ENCODE results near the gene IQCE. TPM values are rescaled to one million over a fixed set of nuclear protein-coding genes. Genes with fewer than 3 reads are reported as not detected.

Gene IQCE
- total RNA-seq, 1 donor from 2014 or later = 32.0 TPM

- Histone ChIP-seq H3K4me1 (peaks cover 10% of the 10 kb centered on the region), H3K27ac (no peak overlapping the region), H3K36me3 (peaks cover 12% of the 10 kb centered on the region), H3K9me3 (no peaks in the 10 kb centered on the region), H3K27me3 (ENCODE audit: low read depth) (no peaks in the 10 kb centered on the region), H3K4me3 (no peak overlapping the region)
- intact Hi-C loops (cut with DNase I) = no loop called here
- peak; percentile 37 for DNase-seq
- peak in 1 of 2 donors; percentile 67 for ATAC-seq
- TF ChIP-seq, protein P1, sequence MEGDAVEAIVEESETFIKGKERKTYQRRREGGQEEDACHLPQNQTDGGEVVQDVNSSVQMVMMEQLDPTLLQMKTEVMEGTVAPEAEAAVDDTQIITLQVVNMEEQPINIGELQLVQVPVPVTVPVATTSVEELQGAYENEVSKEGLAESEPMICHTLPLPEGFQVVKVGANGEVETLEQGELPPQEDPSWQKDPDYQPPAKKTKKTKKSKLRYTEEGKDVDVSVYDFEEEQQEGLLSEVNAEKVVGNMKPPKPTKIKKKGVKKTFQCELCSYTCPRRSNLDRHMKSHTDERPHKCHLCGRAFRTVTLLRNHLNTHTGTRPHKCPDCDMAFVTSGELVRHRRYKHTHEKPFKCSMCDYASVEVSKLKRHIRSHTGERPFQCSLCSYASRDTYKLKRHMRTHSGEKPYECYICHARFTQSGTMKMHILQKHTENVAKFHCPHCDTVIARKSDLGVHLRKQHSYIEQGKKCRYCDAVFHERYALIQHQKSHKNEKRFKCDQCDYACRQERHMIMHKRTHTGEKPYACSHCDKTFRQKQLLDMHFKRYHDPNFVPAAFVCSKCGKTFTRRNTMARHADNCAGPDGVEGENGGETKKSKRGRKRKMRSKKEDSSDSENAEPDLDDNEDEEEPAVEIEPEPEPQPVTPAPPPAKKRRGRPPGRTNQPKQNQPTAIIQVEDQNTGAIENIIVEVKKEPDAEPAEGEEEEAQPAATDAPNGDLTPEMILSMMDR (IDR thresholded peaks at IDR 0.05) = no peak
Measured at GRCh38 chr7:2566890-2567678, 8.3 kb downstream of the IQCE start.

DNA sequence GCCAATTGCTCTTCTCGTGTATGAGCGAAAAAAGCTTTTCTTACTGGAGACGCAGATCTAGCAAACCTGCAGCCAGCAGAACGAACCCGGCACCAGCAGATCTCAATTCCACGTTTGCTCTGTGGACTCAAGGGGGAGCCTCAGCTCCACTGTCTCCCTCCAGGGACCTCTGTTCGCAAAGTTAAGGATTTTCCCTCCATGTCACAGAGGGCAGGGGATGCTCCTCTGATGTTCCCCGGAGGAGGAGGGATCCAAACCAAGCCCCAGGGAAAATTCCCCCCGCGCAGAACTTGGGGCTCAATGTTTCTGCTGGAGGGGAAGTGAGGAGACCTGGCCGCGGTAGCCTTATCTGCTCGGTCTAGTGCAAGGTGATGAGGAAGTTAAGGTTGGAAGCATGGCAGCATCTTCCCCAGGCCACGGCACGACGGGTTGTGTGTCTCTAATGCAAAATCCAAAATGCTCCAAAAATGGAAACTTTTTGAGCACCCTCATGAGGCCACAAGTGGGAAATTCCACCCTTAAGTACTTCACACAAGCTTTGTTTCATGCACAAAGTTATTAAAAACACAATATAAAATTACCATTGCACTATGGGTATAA lies 9.0 kb downstream of the IQCE start:
- Histone ChIP-seq H3K27me3 (ENCODE audit: low read depth) (no peaks in the 10 kb centered on the region), H3K4me3 (no peak overlapping the region), H3K4me1 (peaks cover 10% of the 10 kb centered on the region), H3K9me3 (no peaks in the 10 kb centered on the region), H3K36me3 (peaks cover 19% of the 10 kb centered on the region), H3K27ac (no peak overlapping the region)
- peak; percentile 51 for DNase-seq
- intact Hi-C loops (cut with DNase I) = no loop called here
- TF ChIP-seq, protein P1 (IDR thresholded peaks at IDR 0.05) = peak; percentile 48
- peak; percentile 56 to 58 for ATAC-seq

GRCh38 chr7:2568521-2569223 lies 9.9 kb downstream of the IQCE start:
- intact Hi-C loops (cut with DNase I) = no loop called here
- Histone ChIP-seq H3K4me3 (no peak overlapping the region), H3K36me3 (peaks cover 28% of the 10 kb centered on the region), H3K27me3 (ENCODE audit: low read depth) (no peaks in the 10 kb centered on the region), H3K4me1 (peaks cover 10% of the 10 kb centered on the region), H3K9me3 (no peaks in the 10 kb centered on the region), H3K27ac (no peak overlapping the region)
- no peak for ATAC-seq
- TF ChIP-seq, protein P1 (IDR thresholded peaks at IDR 0.05) = no peak
- peak; percentile 20 for DNase-seq

GRCh38 chr7:2569421-2569820 lies 10.6 kb downstream of the IQCE start:
- no peak overlapping the region for H3K27ac ChIP-seq
- ATAC-seq = no peak
- H3K27me3 ChIP-seq (ENCODE audit: low read depth) = no peaks in the 10 kb centered on the region
- intact Hi-C loops (cut with DNase I) = no loop called here
- no peaks in the 10 kb centered on the region for H3K9me3 ChIP-seq
- TF ChIP-seq, protein P1 (IDR thresholded peaks at IDR 0.05) = no peak
- H3K36me3 ChIP-seq = peaks cover 35% of the 10 kb centered on the region
- no peak for DNase-seq
- no peak overlapping the region for H3K4me3 ChIP-seq
- peaks cover 10% of the 10 kb centered on the region for H3K4me1 ChIP-seq

DNA sequence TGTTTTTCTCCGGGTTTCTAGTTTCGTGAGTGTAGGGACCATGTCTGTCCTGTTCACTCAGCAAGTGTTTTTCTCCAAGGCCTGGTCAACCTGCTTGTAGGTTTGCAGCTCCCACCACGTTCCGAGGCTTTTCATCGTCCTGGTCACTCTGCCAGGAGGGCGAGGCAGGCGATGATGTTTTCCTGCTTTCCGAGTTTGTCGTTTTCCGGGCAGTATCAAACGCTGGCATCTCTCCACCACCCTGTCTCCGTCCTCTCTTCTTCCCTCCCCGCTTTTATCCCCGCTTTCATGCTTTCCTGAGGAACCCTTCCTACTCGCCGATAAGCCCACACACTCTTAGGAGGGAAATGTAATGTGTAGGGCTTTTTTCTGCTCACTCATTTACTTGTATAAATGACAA lies 11.2 kb downstream of the IQCE start:
- H3K27me3 ChIP-seq (ENCODE audit: low read depth) = no peaks in the 10 kb centered on the region
- DNase-seq (peak; percentile 21), ATAC-seq (no peak)
- intact Hi-C loops (cut with DNase I) = no loop called here
- H3K27ac ChIP-seq = no peak overlapping the region
- TF ChIP-seq, protein P1 (IDR thresholded peaks at IDR 0.05) = no peak
- H3K4me3 ChIP-seq = no peak overlapping the region
- H3K4me1 ChIP-seq = peaks cover 10% of the 10 kb centered on the region
- H3K9me3 ChIP-seq = no peaks in the 10 kb centered on the region
- peaks cover 41% of the 10 kb centered on the region for H3K36me3 ChIP-seq
